Uterus (tissue), 4 donors: ENCODE data around the gene RER1. TPM values are rescaled to one million over a fixed set of nuclear protein-coding genes. Genes with fewer than 3 reads are reported as not detected.
A peak's percentile ranks its signal among the peaks of the same experiment; 100 is the strongest.

ENCODE experiments used
- DNase-seq, 2 donors: peaks; one replicate each; pipeline ENCODE4 v3.0.0-alpha.2; 2019 to 2020
- H3K27ac ChIP-seq, 2 donors: fragments of 200-600 bp; sonication (generic); 1 replicate in 1 of 2; 2 replicates in 1 of 2; pipeline ENCODE4 v1.5.1; 2016 to 2018
- H3K27me3 ChIP-seq, 2 donors: fragments of 200-600 bp; sonication (generic); one replicate each; pipeline ENCODE4 v1.5.1; 2018 to 2019; ENCODE audit warnings: control low read depth in 1 of 2
- H3K36me3 ChIP-seq, 2 donors: fragments of 200-600 bp; sonication (generic); one replicate each; pipeline ENCODE4 v1.5.1; 2019; ENCODE audit warnings: control low read depth in 1 of 2
- H3K4me1 ChIP-seq, 2 donors: fragments of 200-600 bp; sonication (generic); one replicate each; pipeline ENCODE4 v1.5.1; 2018 to 2019; ENCODE audit warnings: control low read depth in 1 of 2
- H3K4me3 ChIP-seq, 2 donors: fragments of 200-600 bp; sonication (generic); 1 replicate in 1 of 2; 2 replicates in 1 of 2; pipeline ENCODE4 v1.5.1; 2018 to 2019; ENCODE audit warnings: mild to moderate bottlenecking in 1 of 2
- H3K9me3 ChIP-seq, 2 donors: fragments of 200-600 bp; sonication (generic); one replicate each; pipeline ENCODE4 v1.5.1; 2019; ENCODE audit warnings: control low read depth in 1 of 2
- CTCF ChIP-seq, 4 experiments: fragments of 200-600 bp in 2 of 4; fragments of 450-650 bp in 2 of 4; sonication (generic) in 2 of 4; IDR thresholded peaks; one replicate each; pipeline ENCODE4 v1.5.1; 2016 to 2019; ENCODE audit warnings: antibody characterized with exemption in 4 of 4, mild to moderate bottlenecking in 2 of 4, moderate library complexity in 1 of 4
- POLR2A ChIP-seq, 2 donors: fragments of 450-650 bp; IDR thresholded peaks; one replicate each; pipeline ENCODE4 v1.6.1; 2016; ENCODE audit warnings: antibody characterized with exemption in 2 of 2, mild to moderate bottlenecking in 1 of 2, moderate library complexity in 1 of 2
- intact Hi-C: fragments of 100-400 bp; cut with DNase I; formaldehyde crosslinking; loops from one replicate; pipeline ENCODE4 v1.15.1; 2023; ENCODE audit warnings: low total_unique reads
- total RNA-seq, 4 donors: library from RNA; depleted of rRNA in 3 of 4; stranded (reverse); fragments of >200 nt in 3 of 4; gene quantifications; one replicate each; pipeline versions ENCODE4 v1.1.0 to v1.2.4, GENCODE V29; 2014 to 2023
- donor health status: DM: yes; HTN: yes; CAD: no.

The RER1 gene
- total RNA-seq, 4 donors from 2014 or later, result 34.1 to 105 (median 57.3) TPM

- Histone ChIP-seq H3K27ac (peak overlapping the region; percentile 70 to 84), H3K9me3 (no peaks in the 10 kb centered on the region), H3K27me3 (peaks cover 0 to 13% of the 10 kb centered on the region in 2 donors), H3K36me3 (no peaks in the 10 kb centered on the region), H3K4me1 (peaks cover 0 to 21% of the 10 kb centered on the region in 2 donors), H3K4me3 (peak overlapping the region; percentile 56 to 98)
- intact Hi-C loops, result loop anchor here (5.0 to 10.0 kb wide), 3 partner anchors 134 to 1011 kb away; no protein-coding TSS in a partner anchor
- peak in 1 of 2 donors; percentile 36 for DNase-seq
- TF ChIP-seq POLR2A (IDR thresholded peaks at IDR 0.05) (no peak), CTCF (IDR thresholded peaks at IDR 0.05) (no peak)
Observed at GRCh38 chr1:2413495-2414296, 22.1 kb downstream of the RER1 start.

- no peaks in the 10 kb centered on the region for H3K9me3 ChIP-seq
- peak; percentile 86 to 94 (median 92) for TF ChIP-seq CTCF (IDR thresholded peaks at IDR 0.05)
- TF ChIP-seq POLR2A (IDR thresholded peaks at IDR 0.05), result no peak
- peaks cover 0 to 20% of the 10 kb centered on the region in 2 donors for H3K27me3 ChIP-seq
- DNase-seq, result peak; percentile 73 to 77
- peak overlapping the region in 1 of 2 donors; percentile 84 for H3K27ac ChIP-seq
- intact Hi-C loops, result loop anchor here (5.0 to 10.0 kb wide), 3 partner anchors 133 to 1010 kb away; no protein-coding TSS in a partner anchor
- no peaks in the 10 kb centered on the region for H3K36me3 ChIP-seq
- peaks cover 0 to 21% of the 10 kb centered on the region in 2 donors for H3K4me1 ChIP-seq
- H3K4me3 ChIP-seq, result no peak overlapping the region
Observed at GRCh38 chr1:2414297-2414958, 22.8 kb downstream of the RER1 start.

- H3K27me3 ChIP-seq, result peaks cover 0 to 21% of the 10 kb centered on the region in 2 donors
- H3K4me3 ChIP-seq, result no peak overlapping the region
- peaks cover 0 to 21% of the 10 kb centered on the region in 2 donors for H3K4me1 ChIP-seq
- intact Hi-C loops, result loop anchor here (10.0 kb wide), 2 partner anchors 229 to 1009 kb away; no protein-coding TSS in a partner anchor
- H3K9me3 ChIP-seq, result no peaks in the 10 kb centered on the region
- DNase-seq, result no peak
- TF ChIP-seq CTCF (IDR thresholded peaks at IDR 0.05) (no peak), POLR2A (IDR thresholded peaks at IDR 0.05) (no peak)
- no peak overlapping the region for H3K27ac ChIP-seq
- H3K36me3 ChIP-seq, result no peaks in the 10 kb centered on the region
Observed at GRCh38 chr1:2415337-2415736, 23.7 kb downstream of the RER1 start.

GRCh38 chr1:2415801-2416208 is 24.2 kb downstream of the RER1 start:
- Histone ChIP-seq H3K4me3 (no peak overlapping the region), H3K36me3 (no peaks in the 10 kb centered on the region), H3K9me3 (no peaks in the 10 kb centered on the region), H3K27ac (no peak overlapping the region), H3K27me3 (peaks cover 0 to 21% of the 10 kb centered on the region in 2 donors), H3K4me1 (peaks cover 0 to 21% of the 10 kb centered on the region in 2 donors)
- TF ChIP-seq POLR2A (IDR thresholded peaks at IDR 0.05) (no peak), CTCF (IDR thresholded peaks at IDR 0.05) (no peak)
- no peak for DNase-seq
- intact Hi-C loops, result loop anchor here (10.0 kb wide), 2 partner anchors 229 to 1009 kb away; no protein-coding TSS in a partner anchor
